GM10266 (cell line): ENCODE data around the gene ALDH1A3.

Experiments used
- DNase-seq: peaks from one replicate; pipeline ENCODE4 v3.0.0; 2012; ENCODE audit errors: extremely low spot score
- TF ChIP-seq, protein P1 (sequence below): IDR thresholded peaks from 2 replicates; pipeline ENCODE4 v1.5.1; 2012; ENCODE audit warnings: mild to moderate bottlenecking, low read depth; ENCODE audit not compliant: control insufficient read depth, insufficient read depth; ENCODE audit errors: missing control alignments

The ALDH1A3 gene

DNA sequence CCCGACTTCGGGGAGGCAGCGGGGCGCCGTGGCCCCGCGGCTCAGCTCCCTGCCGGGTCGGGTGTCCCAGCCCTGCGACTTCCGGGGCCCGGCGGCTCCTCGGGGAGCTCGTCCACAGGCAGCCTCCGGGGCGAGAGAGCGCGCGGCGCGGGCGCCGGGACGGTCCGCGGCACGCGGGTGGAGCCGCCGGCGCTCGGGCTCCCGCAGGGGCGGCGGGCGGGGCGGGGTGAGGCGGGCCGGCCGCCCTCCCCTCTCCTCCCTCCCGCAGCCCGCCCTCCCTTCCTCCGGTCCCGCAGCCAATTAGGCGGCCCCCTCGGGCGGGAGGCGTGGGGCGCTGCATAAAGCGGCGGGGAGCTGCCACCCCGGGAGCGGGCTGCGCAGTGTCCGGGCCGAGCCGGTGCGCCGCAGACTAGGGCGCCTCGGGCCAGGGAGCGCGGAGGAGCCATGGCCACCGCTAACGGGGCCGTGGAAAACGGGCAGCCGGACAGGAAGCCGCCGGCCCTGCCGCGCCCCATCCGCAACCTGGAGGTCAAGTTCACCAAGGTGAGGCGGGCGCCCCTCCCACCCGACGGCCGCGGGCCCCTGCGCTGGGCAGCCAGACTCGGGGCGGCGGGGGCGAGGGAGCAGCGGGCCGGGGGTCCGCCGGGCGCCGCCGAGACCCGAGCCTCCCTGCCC is at the start of gene ALDH1A3:
Gene ALDH1A3 (plus strand): TSS at position 368 of the 675 bp plus-strand sequence. CDS start 77 bp downstream, at position 445.
- peak; percentile 76 for DNase-seq
- TF ChIP-seq, protein P1, sequence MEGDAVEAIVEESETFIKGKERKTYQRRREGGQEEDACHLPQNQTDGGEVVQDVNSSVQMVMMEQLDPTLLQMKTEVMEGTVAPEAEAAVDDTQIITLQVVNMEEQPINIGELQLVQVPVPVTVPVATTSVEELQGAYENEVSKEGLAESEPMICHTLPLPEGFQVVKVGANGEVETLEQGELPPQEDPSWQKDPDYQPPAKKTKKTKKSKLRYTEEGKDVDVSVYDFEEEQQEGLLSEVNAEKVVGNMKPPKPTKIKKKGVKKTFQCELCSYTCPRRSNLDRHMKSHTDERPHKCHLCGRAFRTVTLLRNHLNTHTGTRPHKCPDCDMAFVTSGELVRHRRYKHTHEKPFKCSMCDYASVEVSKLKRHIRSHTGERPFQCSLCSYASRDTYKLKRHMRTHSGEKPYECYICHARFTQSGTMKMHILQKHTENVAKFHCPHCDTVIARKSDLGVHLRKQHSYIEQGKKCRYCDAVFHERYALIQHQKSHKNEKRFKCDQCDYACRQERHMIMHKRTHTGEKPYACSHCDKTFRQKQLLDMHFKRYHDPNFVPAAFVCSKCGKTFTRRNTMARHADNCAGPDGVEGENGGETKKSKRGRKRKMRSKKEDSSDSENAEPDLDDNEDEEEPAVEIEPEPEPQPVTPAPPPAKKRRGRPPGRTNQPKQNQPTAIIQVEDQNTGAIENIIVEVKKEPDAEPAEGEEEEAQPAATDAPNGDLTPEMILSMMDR = no peak

DNA sequence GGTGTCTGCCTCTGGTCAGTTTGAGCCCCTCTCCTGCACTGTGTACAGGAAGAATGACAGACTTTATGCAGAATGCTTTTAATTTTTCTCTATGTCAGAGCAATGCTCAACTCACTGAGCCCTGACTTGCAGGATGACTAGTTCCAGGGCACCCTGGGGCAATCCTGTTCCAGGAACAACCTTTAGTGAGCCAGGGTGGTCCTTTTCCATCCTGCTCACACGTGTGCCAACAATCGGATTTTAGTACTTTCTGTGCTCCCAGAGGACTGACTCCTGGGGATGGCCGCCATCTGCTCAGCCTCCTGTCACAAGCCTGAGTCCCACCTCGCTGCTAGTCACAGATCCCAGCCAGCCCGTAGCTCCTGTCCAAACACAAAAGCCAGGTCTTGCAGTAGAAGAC is 48.2 kb upstream of the ALDH1A3 start:
- TF ChIP-seq, protein P1 = no peak
- DNase-seq = no peak

DNA sequence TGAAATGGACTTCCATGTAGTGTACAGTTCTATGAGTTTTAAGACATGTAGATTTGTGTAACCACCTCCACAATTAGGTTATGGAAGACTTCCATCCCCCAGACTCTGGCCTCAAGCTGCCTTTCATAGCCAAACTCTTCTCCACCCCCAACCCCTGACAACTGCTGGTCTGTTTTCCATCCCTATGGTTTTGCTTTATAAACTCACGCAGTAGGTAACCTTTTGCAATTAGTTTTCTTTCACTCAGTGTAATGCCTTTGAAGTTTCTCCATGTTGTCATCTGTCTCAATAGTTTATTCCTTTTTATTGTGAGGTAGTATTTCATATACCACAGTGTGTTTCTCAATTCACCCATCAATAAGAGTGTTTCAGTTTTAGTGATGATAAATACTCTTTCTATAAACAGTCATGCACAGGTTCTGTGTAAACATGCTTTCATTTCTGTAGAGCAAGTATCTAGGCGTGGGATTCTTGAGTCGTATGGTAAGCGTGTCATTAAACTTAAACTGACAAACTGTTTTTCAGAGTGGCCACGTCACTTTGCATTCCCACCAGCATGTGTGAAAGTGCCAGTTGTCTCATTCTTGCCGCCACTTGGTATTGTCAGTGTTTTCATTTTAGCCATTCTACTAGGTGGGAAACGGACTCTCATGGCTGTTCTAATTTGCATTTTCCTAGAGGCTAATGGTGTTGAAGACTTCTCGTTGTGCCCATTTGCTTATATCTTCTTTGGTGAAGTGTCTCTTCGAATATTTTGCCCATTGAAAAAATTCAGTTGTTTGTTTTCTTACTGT is 47.3 kb upstream of the ALDH1A3 start:
- DNase-seq = no peak

DNA sequence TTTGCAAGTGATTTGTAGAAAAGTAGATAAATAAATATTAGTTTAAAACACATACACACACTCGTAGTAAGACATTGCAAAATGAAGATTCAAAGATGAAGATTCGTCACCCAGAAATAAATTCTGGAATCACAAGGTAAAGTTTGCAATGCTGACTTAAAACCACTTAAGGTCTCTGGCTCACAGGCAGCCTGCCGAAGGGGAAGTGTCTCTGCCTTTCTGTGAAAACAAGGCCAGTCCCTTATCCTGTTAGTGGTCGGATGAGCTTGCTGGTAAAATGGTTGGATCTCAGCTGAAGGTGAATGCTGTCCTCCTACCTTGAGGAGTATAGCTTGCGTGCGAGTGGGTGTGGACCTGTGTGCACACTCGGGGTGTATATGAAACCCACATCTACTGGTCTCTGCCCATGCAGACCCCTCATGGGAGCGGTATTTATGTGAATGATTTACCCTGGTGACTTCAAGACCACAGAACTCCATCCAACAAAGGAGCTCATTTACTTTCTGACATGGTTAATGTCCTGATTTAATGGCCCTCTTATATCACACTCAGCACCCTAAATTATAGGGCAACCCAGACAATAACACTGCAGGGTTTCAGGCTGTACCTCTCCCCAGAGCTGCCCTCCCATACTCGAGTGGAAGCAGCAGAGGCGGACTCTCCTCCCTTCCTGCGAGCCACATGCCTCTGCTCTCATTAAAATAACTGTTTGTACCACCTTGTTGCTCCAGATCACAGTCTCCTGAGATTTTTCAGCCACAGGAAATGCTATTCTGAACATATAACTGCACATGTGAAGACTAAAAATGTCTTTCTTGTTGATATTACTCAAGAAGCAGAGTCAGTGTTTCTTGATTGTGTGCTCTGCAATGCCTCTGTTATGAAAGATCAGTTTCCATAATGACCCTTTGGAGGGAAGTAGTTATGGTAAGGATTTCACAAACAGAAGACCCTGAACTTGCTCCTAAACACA is 45.9 kb upstream of the ALDH1A3 start:
- DNase-seq = no peak
- TF ChIP-seq, protein P1 = no peak

More for the DNA sequence above, 47.3 kb upstream of the ALDH1A3 start:
- TF ChIP-seq, protein P1 = no peak

DNA sequence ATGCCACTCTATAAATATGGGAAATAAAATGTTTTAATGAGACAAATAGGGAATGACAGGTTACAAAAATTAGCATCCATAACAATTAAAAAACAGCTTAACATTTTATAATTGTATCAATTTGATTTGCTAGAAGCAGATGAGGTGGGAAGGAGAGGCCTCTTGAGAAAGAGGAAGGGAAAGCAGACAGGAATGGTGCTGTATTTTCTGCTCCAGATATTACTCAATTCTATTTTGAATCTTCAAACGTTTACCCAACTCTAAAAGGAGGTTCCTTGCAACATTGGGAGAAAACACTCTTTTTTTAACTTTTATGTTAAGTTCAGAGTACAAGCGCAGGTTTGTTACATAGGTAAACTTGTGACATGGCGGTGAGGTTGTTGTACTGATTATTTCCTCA is 44.9 kb upstream of the ALDH1A3 start:
- DNase-seq = no peak
- TF ChIP-seq, protein P1 = no peak

DNA sequence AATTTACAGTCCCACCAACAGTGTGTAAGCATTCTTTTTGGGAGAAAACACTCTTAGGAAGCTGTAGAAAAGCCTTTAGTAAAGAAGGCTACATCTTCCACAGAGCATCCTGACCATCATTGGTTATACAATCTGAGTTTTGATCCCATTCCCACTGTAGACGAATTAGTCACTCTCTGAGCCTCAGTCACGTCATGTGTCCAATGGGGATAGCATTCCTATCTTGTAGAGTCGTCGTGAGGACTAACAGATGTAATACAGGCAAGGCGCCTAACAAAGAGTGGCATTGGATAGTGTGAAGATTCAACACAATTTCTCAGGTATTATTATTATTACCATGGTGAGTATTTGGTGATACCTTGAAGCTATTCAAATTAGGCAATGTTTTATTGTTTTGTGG is 44.0 kb upstream of the ALDH1A3 start:
- no peak for DNase-seq
- TF ChIP-seq, protein P1 = no peak

DNA sequence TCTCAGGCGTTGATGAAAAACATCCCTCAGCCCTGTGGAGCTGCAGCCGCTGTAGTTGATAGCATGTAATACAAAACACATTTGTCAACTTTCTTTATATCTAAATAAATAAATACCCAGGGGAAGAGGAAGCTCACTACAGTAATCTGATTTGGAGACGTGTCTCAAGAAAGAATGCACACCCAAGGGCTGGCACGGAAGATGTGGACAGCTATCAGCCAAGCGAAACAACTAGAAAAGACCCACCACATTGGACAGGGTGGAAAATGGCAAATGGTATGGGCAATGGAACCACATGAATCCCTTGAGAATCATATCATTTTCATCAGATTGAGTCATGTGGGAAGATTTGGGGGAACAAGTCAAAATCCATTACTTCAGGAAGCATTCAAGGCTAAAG is 43.1 kb upstream of the ALDH1A3 start:
- TF ChIP-seq, protein P1 = no peak
- no peak for DNase-seq
